ENCODE results near the gene BUD31. TPM values are rescaled to one million over a fixed set of nuclear protein-coding genes. Genes with fewer than 3 reads are reported as not detected.
"Not testable (repeated sequence)": the region's sequence is repeated elsewhere in the genome, so short reads cannot be mapped to it uniquely, and the experiment has no call there.

BUD31 gene
- total RNA-seq, 2 experiments from 2014 or later = 100 to 118 TPM

- ChIA-PET POLR2A (interaction anchor here (0.5 to 0.7 kb wide), 3 partner anchors 8 to 777 kb away, joined by 3 to 4 read pairs (median 3); no protein-coding TSS in a partner anchor), CTCF (ENCODE audit: unreplicated experiment) (no interaction called here)
- BruUV-seq (replicated peaks) = TSS peak; percentile 20
- TF ChIP-seq EZH2phosphoT487 (IDR thresholded peaks at IDR 0.05; ENCODE audit: borderline replicate concordance, low read depth, low read length) (no peak), CTCF (conservative IDR thresholded peaks at IDR 0.05; ENCODE audit: low read length) (no peak)
- Histone ChIP-seq H3K79me2 (ENCODE audit: insufficient read depth, low read depth, low read length) (peaks cover 63% of the 10 kb centered on the region), H4K20me1 (ENCODE audit: insufficient read depth, low read length) (no peaks in the 10 kb centered on the region), H3K4me1 (ENCODE audit: insufficient read depth, low read length, poor library complexity, severe bottlenecking) (peaks cover 54% of the 10 kb centered on the region), H3K9me2 (ENCODE audit: insufficient read depth, low read length) (no peaks in the 10 kb centered on the region), H3K4me3 (ENCODE audit: low read depth, low read length, poor library complexity, severe bottlenecking) (peak overlapping the region; percentile 63), H3K27ac (ENCODE audit: low read depth, low read length, poor library complexity, severe bottlenecking) (peak overlapping the region; percentile 96), H3K9me3 (ENCODE audit: low read length) (no peaks in the 10 kb centered on the region; the same call in 1 of the 2 replicates), H3K4me2 (ENCODE audit: low read length) (peak overlapping the region; percentile 90), H3K36me3 (ENCODE audit: insufficient read depth, low read length) (peaks cover 44% of the 10 kb centered on the region), H2AFZ (ENCODE audit: low read length) (no peak overlapping the region)
- intact Hi-C loops (cut with micrococcal nuclease; ENCODE audit: unreplicated experiment) = loop anchor here (5.0 kb wide), 1 partner anchor 118 kb away; no protein-coding TSS in a partner anchor
- peak; percentile 34 for DNase-seq (ENCODE audit: low spot score)
These were observed 29.7 kb upstream of the BUD31 start for GRCh38 chr7:99379043-99379577.

GRCh38 chr7:99379693-99380031, 29.1 kb upstream of the BUD31 start:
- H4K20me1 ChIP-seq (ENCODE audit: insufficient read depth, low read length) = not testable (repeated sequence)
- H3K4me2 ChIP-seq (ENCODE audit: low read length) = peak overlapping the region; percentile 90

GRCh38 chr7:99380032-99380822, 28.5 kb upstream of the BUD31 start:
- intact Hi-C loops (cut with micrococcal nuclease; ENCODE audit: unreplicated experiment) = loop anchor here (2.0 kb wide), 1 partner anchor 29 kb away; the partner anchor contains the start of genes BUD31 and PDAP1
- Histone ChIP-seq H3K27ac (ENCODE audit: low read depth, low read length, poor library complexity, severe bottlenecking) (peak overlapping the region; percentile 96), H3K4me3 (ENCODE audit: low read depth, low read length, poor library complexity, severe bottlenecking) (peak overlapping the region; percentile 63), H3K79me2 (ENCODE audit: insufficient read depth, low read depth, low read length) (peaks cover 63% of the 10 kb centered on the region), H3K9me3 (ENCODE audit: low read length) (no peaks in the 10 kb centered on the region; the same call in 1 of the 2 replicates), H3K4me2 (ENCODE audit: low read length) (peak overlapping the region; percentile 90), H3K36me3 (ENCODE audit: insufficient read depth, low read length) (peaks cover 44% of the 10 kb centered on the region), H3K9me2 (ENCODE audit: insufficient read depth, low read length) (no peaks in the 10 kb centered on the region), H2AFZ (ENCODE audit: low read length) (no peak overlapping the region), H3K4me1 (ENCODE audit: insufficient read depth, low read length, poor library complexity, severe bottlenecking) (peaks cover 54% of the 10 kb centered on the region), H4K20me1 (ENCODE audit: insufficient read depth, low read length) (no peaks in the 10 kb centered on the region)
- DNase-seq (ENCODE audit: low spot score) = peak; percentile 82
- TF ChIP-seq CTCF (conservative IDR thresholded peaks at IDR 0.05; ENCODE audit: low read length) = no peak
- TF ChIP-seq EZH2phosphoT487 (IDR thresholded peaks at IDR 0.05; ENCODE audit: borderline replicate concordance, low read depth, low read length) = no peak
- CTCF ChIA-PET (ENCODE audit: unreplicated experiment) = no interaction called here
- POLR2A ChIA-PET = interaction anchor here (1.3 kb wide), 1 partner anchor 28 kb away, joined by 8 read pairs; the partner anchor contains the start of genes BUD31 and PDAP1
- TSS peak; percentile 54 for BruUV-seq (replicated peaks)

More at GRCh38 chr7:99379693-99380031, 29.1 kb upstream of the BUD31 start:
- Histone ChIP-seq H3K4me1 (ENCODE audit: insufficient read depth, low read length, poor library complexity, severe bottlenecking) (peaks cover 54% of the 10 kb centered on the region), H3K79me2 (ENCODE audit: insufficient read depth, low read depth, low read length) (peaks cover 68% of the 10 kb centered on the region), H3K4me3 (ENCODE audit: low read depth, low read length, poor library complexity, severe bottlenecking) (peak overlapping the region; percentile 63), H3K36me3 (ENCODE audit: insufficient read depth, low read length) (peaks cover 44% of the 10 kb centered on the region), H3K27ac (ENCODE audit: low read depth, low read length, poor library complexity, severe bottlenecking) (peak overlapping the region; percentile 96)
- H2AFZ ChIP-seq (ENCODE audit: low read length); BruUV-seq (replicated peaks); CTCF ChIA-PET (ENCODE audit: unreplicated experiment); DNase-seq (ENCODE audit: low spot score); H3K9me2 ChIP-seq (ENCODE audit: insufficient read depth, low read length); H3K9me3 ChIP-seq (ENCODE audit: low read length): not testable (repeated sequence)
- intact Hi-C loops (cut with micrococcal nuclease; ENCODE audit: unreplicated experiment) = loop anchor here (2.0 to 5.0 kb wide), 2 partner anchors 29 to 118 kb away; partner anchors contain the start of genes BUD31 and PDAP1
- POLR2A ChIA-PET = interaction anchor here (0.5 to 0.7 kb wide), 2 partner anchors 9 to 371 kb away, joined by 3 to 4 read pairs; no protein-coding TSS in a partner anchor
